Measurements from ENCODE around the gene MLPH.

The MLPH gene

GRCh38 chr2:237480988-237481525 lies 6.0 kb upstream of the MLPH start:
- DNase-seq: no peak

GRCh38 chr2:237482485-237482884 lies 4.6 kb upstream of the MLPH start:
- no peak for DNase-seq

- no peak for DNase-seq
Observed at GRCh38 chr2:237483018-237483731, 3.9 kb upstream of the MLPH start.

DNA sequence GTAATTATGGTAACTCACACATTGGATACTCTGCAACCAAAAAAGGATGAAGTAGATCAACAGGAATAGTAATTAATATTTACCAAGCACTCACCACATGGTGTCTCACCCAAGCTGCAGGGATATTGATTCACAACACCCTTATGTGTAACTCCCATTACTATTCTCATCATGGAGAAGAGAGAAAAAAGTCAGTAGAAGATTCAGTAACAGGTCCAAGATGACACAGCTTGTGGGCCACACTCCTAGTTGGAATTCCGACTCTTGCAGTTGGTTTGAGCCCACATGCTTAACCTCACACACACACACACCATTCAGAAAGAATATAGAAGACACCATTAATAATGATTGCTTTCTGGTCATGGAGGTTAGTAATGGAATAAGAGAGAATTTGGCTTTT lies 1.7 kb upstream of the MLPH start:
- no peak for DNase-seq

GRCh38 chr2:237485844-237486243 lies 1.2 kb upstream of the MLPH start:
- no peak for DNase-seq

- DNase-seq: no peak
Observed at GRCh38 chr2:237486334-237486818, 675 bp upstream of the MLPH start.

DNA sequence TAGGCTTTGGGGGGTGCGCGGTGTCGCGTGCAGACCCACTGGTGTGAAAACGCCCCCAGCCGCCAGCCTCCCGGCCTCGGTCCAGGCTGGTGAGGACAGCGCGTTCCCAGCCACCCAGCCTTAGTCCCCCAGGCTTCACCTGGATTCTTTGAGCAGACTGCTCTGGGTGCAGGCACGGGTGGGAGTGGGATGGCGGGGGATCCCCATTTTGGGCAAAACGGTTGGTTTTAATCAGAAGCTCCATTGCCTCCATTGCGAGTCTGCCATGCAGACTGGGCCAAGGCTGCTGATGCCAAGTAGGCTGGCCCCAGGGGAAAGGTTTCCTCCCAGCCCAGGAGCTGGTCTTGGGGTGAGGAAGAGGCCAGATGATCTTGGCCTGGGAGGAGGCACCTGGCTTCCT lies 445 bp downstream of the MLPH start:
- no peak for DNase-seq

DNA sequence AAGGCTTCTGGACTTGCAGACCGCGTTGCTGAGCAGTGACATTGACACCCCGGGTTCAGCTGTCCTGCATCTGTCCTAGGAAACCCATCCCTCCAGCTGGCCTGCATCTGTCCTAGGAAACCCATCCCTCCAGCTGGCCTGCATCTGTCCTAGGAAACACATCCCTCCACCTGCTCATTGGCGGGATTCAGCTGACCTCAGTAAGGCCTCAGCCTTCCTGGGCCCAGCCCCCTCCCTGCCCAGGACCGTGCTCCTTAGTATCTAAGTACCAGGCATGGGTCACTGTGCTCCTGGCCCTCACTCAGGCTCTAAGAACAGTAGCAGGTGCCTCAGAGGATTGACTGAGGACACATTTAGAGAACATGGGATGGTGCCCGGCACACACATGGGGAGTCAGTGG lies 1.2 kb downstream of the MLPH start:
- DNase-seq: no peak

DNA sequence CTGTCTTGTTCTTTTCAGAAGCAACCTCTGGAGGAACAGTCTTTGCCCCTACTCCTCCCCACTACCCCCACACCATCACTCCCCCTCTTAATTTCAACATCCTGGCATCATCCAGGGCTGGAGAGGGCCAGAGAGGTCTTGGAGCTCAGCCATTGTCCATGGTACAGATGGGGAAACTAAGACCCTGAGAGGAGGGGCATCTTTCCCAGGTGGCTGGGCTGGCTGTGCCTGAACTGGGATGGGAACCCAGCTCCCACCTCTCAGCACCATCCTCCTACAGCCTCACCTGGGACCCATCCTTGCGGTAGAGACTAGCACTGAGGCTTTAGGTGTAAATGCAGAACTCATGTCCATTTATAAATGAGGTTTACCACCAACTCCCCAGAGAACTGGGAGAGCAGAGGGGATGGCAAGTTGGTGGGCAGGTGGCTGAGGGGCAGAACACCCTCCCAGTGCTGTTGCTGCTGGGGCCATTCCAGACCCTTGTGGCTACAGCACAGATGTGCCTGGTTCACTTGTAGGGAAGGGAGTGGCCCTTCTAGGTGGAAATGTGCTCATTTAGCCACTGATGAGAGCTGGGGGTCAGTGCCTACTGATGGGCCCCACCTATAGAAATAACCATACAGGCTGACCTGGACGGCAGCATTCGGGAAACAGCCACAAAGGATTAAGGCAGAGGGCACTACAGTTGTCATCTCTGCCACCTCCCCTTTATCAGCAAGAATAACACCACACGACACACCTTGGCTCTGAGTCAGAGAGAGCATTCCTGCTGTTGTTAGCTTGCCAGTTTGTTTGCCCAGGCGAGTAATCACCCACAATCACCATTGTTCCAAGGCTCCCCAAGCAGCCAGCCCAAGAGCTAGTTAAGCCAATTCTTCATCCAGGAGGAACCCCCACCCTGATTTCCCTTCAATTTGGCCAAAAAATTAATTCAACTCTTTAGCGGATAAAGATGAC lies 2.1 kb downstream of the MLPH start:
- no peak for DNase-seq

- no peak for DNase-seq
Observed at GRCh38 chr2:237490009-237490711, 3.1 kb downstream of the MLPH start.

DNA sequence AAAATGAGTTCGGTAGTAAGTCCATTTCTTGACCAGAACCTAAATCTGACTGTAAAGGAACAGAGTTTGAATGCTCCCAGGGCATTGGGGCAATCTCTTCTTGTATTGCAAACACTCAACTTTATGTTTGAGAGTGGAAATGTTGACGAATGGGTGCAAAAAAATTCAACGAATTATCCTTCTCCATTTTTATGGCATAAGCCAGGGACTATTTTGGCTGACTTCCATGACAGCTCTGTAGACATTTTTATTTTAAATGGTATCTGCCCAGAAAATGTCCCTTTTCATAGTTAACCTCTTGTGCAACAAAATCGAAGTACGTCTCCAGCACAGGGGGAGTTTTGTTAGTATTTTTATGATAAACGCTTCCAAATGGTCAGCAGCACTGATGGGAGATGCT lies 3.7 kb downstream of the MLPH start:
- no peak for DNase-seq

GRCh38 chr2:237491515-237492118 lies 4.6 kb downstream of the MLPH start:
- DNase-seq: no peak

DNA sequence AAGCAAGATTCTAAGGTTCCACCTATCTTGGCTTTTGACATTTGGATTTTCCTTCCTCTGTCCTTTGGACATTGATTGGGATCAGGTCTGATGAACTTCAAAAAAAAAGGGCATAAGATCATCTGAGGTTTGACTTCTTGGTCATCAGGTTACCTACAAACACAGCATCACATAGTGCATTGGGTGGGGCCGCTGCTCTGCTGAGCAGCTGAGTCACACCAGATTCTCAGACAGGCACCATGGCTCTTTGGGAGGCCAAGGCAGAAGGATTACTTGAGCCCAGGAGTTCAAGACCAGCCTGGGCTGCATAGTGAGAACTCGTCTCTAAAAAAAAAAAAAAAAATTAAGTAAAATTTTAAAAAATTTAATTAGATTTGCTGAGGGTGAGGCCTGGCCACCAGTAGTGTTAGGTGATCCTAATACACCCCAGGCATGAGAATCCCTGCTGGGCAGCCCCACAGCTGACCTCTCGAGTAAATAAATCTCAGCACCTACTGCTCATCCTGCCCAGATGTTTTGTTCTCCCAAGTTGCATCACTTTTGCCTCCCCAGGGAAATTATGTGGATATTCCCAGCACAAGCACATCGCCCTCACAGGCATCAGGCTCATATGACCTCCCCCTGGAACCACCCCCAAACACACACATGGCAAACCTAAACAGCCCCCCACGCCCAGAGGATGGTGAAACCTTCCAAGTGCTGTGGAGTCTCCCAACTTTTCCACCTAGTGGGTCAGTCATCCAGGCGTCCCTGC lies 5.3 kb downstream of the MLPH start:
- no peak for DNase-seq

DNA sequence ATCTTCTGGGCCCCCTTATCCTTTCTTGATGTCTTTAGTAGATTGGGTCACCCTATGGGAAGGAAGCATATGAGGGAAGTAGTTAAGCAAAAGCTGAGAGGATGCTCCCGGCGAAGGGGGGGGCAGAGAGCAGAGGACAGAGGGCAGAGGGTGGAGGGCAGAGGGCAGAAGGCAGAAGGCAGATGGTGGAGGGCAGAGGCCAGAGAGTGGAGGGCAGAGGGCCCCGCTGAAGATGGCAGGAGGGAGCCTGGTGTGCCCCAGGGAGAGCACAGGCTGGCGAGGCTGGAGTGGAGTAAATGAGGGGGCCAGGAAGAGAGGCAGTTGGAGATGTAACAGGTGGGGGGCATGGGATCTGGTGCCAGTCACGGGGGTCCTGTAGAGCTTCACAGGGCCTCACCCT lies 7.0 kb downstream of the MLPH start:
- DNase-seq: no peak

GRCh38 chr2:237495521-237496117 lies 8.6 kb downstream of the MLPH start:
- DNase-seq: no peak

DNA sequence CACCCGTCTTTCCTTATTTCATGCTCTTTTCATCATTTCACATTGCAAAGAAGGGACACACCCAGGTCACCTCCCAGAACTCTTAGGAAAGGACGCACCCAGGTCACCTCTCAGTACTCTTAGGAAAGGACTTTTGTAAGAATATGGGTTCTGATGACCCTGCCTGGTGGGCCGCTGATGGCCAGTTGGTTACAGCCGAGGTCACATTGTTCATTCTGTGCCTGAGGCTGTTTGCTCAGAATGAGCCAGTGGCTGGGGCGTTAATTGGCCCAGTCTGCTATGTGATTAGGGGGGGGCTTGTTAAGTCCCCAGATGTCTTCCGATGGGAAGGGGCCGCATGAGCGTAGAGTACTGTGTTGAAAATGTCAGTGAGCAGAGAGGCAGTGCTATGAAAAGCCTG lies 9.4 kb downstream of the MLPH start:
- no peak for DNase-seq

DNA sequence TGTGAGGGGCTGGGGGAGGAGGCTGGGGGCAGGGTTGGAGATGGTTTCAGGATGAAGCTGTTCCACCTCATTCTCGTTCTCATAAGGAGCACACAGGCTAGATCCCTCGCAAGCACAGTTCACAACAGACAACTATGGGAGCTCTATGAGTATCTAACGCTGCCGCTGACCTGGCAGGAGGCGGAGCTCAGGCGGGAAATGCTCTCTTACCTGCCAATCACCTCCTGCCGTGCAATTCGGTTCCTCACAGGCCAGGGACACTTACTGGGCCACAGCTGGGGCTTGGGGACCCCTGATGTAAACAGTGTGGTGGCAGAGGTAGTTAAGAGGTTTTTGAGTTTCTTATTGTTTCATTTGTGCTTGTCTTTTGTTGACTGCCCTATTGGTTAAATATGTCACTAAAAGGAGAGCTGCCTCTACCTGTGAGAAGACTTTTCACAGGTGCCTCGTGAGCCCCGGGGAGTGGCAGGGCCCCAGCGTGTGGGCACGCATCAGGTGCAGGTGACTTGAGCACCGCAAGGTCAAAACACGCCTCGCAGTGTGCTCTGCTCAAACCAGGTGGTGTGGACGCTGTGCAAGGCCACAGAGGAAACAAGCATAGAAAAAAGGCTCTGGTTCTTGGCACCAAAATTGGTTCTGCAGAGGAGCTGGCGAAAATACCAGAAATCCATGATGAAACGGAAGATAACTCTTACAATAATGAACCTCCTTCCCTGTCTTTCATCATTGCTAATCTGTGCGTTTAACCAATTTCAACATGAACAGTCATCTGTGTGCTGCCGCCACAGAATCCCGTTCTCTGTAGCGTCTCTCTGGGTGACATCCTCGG lies 10.2 kb downstream of the MLPH start:
- no peak for DNase-seq

DNA sequence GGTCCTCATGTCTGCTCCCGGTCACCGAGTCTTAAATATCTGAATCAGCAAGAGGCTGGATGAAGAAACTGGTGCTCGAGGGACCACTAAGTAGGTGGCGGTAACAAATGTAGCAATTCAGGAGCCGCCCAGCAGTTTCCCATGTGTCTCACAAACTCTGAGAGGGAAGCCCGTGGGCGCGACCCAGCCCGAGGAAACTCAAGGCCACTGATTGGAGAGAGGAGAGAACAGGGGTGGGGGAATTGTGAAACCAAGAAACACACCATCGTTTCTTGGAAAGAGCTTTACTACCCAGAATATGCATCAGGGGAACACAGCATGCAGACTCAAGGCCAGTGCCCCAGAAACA lies 10.8 kb downstream of the MLPH start:
- DNase-seq: no peak

GRCh38 chr2:237498341-237498740 lies 11.3 kb downstream of the MLPH start:
- no peak for DNase-seq

DNA sequence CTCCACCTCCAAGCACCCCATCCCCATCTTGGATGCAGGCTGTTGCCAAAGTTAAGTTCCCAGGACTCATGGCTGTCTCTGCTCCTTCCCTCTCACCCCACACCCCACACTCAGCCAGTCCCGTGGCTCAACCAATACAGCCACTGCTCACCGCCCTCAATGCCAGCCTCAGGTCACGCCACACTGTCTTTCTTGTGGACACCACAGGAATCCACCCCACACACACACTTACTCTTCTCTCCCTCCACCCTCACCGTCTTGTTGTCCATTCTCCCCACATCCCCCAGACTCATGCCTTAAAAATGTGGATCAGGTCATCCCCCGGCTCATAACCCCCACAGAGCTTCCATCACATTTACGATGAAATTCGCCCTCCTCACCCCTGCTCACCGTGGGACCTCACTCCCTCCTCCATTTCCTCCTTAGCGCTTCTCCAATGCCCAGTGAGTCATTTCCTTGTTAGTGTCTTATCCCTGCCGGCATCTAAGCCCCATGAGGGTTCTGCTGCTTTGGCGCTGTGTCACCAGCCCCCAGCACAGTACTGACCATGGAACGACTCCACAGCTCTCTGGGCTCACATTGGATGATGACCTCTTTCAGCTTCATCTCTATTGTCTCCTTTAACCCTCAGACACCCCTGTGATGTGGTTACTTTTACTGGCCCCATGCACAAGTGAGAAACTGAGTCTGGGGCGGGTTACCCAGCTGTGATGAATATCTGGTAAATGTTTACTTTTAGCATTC lies 13.8 kb downstream of the MLPH start:
- DNase-seq: no peak
